IPS-20b (cell line): ENCODE data around the gene HSF2BP.
A peak's percentile ranks its signal among the peaks of the same experiment; 100 is the strongest.
"Not testable (repeated sequence)": the region's sequence is repeated elsewhere in the genome, so short reads cannot be mapped to it uniquely, and the experiment has no call there.

Source experiments
- H3K27ac ChIP-seq: one replicate; pipeline ENCODE4 v1.5.1; 2013; ENCODE audit warnings: low read length
- H3K27me3 ChIP-seq: 2 replicates; pipeline ENCODE4 v1.6.1; 2013; ENCODE audit warnings: mild to moderate bottlenecking, low read length, inconsistent platforms; ENCODE audit not compliant: insufficient read depth
- H3K36me3 ChIP-seq: 2 replicates; pipeline ENCODE4 v1.6.1; 2013; ENCODE audit warnings: low read depth, mild to moderate bottlenecking, inconsistent platforms, low read length, moderate library complexity; ENCODE audit not compliant: insufficient read depth
- H3K4me1 ChIP-seq: 2 replicates; pipeline ENCODE4 v1.6.1; 2013; ENCODE audit warnings: mild to moderate bottlenecking, control low read depth, inconsistent platforms, low read length, moderate library complexity; ENCODE audit not compliant: insufficient read depth
- H3K4me3 ChIP-seq: 2 replicates; pipeline ENCODE4 v1.5.1; 2013; ENCODE audit warnings: mild to moderate bottlenecking, low read length, inconsistent platforms
- H3K9ac ChIP-seq: 2 replicates; pipeline ENCODE4 v1.6.1; 2013; ENCODE audit warnings: low read depth, mild to moderate bottlenecking, inconsistent platforms, low read length, moderate library complexity
- H3K9me3 ChIP-seq: 2 replicates; pipeline ENCODE4 v1.6.1; 2013; ENCODE audit warnings: mild to moderate bottlenecking, low read depth, low read length, inconsistent platforms; ENCODE audit not compliant: insufficient read depth

HSF2BP gene

DNA sequence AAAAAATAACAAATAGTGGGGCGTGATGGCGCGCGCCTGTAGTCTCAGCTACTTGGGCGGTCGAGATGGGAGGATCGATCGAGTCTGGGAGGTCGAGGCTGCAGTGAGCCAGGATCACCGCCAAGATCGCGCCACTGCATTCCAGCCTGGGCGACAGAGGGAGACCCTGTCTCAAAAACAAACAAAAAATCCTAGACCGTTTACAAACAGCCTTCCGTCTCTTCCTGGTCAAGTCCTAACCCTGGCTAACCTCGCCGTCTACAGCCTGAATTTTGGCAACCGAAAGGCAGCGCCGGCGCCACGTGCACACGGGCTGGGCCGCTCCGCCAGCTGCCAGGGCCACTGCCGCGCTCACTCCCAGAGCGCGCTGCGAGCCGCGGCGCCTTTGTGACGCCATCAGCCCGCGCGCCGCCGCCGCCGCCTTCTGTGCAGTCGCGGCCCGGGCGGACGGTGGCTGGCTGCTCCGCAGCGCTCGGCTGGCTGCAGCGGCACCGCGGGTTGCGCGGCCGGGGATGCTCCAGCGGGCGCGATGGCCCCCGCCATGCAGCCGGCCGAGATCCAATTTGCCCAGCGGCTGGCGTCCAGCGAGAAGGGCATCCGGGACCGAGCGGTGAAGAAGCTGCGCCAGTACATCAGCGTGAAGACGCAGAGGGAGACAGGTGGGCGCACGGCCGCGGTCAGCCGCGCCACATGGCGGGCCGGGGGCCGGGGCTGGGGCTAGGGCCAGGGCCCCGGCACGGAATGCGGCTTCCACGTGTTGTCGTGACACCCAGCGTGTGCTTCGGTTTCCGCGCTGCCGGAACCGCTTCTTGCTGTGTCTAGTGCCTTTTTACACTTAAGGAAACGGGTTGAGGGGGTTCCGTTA is at the start of gene HSF2BP, which contains the start of gene RRP1B:
TSS of gene HSF2BP (minus strand) at position 353 of the 865 bp plus-strand sequence. CDS start 1,392 bp downstream, outside the sequence.
TSS of gene RRP1B (plus strand) at position 425 of the 865 bp plus-strand sequence. CDS start at position 530, 105 bp downstream.
- H3K36me3 ChIP-seq = peaks cover 33% of the 10 kb centered on the region
- H3K9me3 ChIP-seq = no peaks in the 10 kb centered on the region
- peak within 1 kb of the TSS; percentile 99 for H3K4me3 ChIP-seq
- peaks cover 3% of the 10 kb centered on the region; the same call in 1 of the 2 replicates for H3K27me3 ChIP-seq
- peak within 1 kb of the TSS; percentile 97 for H3K9ac ChIP-seq
- H3K27ac ChIP-seq = peak within 1 kb of the TSS; percentile 30
- peaks cover 5% of the 10 kb centered on the region; the same call in 1 of the 2 replicates for H3K4me1 ChIP-seq

DNA sequence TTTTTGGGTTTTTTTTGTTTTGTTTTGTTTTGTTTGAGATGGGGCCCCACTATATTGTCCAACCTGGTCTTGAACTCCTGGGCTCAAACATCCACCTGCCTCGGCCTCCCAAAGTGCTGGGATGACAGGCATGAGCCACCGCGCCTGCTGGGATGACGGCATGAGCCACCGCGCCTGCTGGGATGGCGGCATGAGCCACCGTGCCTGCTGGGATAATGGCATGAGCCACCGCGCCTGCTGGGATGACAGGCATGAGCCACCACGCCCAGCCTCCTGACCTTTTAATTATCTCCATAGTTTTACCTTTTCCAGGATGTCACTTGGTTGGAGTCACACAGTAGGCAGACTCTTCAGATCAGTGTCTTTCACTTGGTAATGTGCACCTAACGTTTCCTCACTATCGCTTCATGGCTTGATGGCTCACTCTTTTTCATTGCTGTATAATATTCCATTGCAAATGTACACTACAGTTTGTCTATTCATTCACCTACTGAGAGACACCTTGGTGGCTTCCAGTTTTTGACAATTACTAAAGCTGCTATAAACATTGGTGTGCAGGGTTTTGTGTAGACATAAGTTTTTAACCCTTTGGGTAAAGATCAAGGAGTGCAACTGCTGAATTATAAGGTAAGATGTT is 49.6 kb upstream of the HSF2BP start:
- no peaks in the 10 kb centered on the region for H3K9me3 ChIP-seq
- no peaks in the 10 kb centered on the region for H3K36me3 ChIP-seq
- no peak overlapping the region for H3K27ac ChIP-seq
- no peaks in the 10 kb centered on the region for H3K27me3 ChIP-seq
- H3K4me3 ChIP-seq = no peak overlapping the region
- no peak overlapping the region for H3K9ac ChIP-seq
- H3K4me1 ChIP-seq = peaks cover 13% of the 10 kb centered on the region

DNA sequence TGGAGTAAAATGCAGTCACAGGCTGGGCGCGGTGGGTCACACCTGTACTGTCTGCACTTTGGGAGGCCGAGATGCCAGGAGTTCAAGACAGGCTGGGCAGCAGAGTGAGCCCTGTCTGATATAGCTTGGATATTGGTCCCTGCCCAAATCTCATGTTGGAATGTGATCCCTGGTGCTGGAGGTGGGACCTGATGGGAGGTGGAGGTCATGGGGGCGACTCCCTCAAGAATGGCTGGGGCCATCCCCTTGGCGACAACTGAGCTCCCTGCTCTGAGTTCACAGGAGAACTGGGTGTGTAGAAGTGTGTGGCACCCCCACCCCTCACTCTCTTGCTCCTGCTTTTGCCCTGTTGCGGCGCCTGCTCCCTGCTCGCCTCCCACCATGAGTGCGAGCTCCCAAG is 48.2 kb upstream of the HSF2BP start:
- H3K9me3 ChIP-seq = no peaks in the 10 kb centered on the region
- no peaks in the 10 kb centered on the region for H3K36me3 ChIP-seq
- no peak overlapping the region for H3K27ac ChIP-seq
- no peak overlapping the region for H3K4me3 ChIP-seq
- H3K27me3 ChIP-seq = no peaks in the 10 kb centered on the region
- no peak overlapping the region for H3K9ac ChIP-seq
- H3K4me1 ChIP-seq = peaks cover 18% of the 10 kb centered on the region

GRCh38 chr21:43703035-43703880 is 44.0 kb upstream of the HSF2BP start:
- H3K9me3 ChIP-seq = no peaks in the 10 kb centered on the region
- H3K36me3 ChIP-seq = no peaks in the 10 kb centered on the region
- H3K4me3 ChIP-seq = no peak overlapping the region; the same call in 1 of the 2 replicates
- H3K9ac ChIP-seq = no peak overlapping the region
- peaks cover 5% of the 10 kb centered on the region; the same call in 1 of the 2 replicates for H3K4me1 ChIP-seq
- H3K27me3 ChIP-seq = no peaks in the 10 kb centered on the region
- H3K27ac ChIP-seq = no peak overlapping the region

DNA sequence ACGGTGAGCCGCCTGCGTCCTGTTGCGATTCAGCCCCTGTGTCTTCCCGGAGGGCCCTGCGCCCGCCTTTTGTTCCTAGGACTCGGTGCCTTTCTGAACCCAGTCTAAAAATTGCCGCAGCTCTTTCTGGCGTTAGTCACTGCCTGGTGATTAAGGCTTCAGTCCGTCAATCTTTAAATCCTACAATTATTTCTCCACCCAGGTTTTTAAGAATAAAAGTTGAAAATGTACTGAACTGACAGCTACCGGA is 43.4 kb upstream of the HSF2BP start:
- Histone ChIP-seq H3K36me3 (no peaks in the 10 kb centered on the region), H3K27ac (no peak overlapping the region), H3K4me1 (peaks cover 5% of the 10 kb centered on the region; the same call in 1 of the 2 replicates), H3K9ac (no peak overlapping the region; the same call in 1 of the 2 replicates), H3K9me3 (no peaks in the 10 kb centered on the region), H3K27me3 (no peaks in the 10 kb centered on the region), H3K4me3 (no peak overlapping the region; the same call in 1 of the 2 replicates)

DNA sequence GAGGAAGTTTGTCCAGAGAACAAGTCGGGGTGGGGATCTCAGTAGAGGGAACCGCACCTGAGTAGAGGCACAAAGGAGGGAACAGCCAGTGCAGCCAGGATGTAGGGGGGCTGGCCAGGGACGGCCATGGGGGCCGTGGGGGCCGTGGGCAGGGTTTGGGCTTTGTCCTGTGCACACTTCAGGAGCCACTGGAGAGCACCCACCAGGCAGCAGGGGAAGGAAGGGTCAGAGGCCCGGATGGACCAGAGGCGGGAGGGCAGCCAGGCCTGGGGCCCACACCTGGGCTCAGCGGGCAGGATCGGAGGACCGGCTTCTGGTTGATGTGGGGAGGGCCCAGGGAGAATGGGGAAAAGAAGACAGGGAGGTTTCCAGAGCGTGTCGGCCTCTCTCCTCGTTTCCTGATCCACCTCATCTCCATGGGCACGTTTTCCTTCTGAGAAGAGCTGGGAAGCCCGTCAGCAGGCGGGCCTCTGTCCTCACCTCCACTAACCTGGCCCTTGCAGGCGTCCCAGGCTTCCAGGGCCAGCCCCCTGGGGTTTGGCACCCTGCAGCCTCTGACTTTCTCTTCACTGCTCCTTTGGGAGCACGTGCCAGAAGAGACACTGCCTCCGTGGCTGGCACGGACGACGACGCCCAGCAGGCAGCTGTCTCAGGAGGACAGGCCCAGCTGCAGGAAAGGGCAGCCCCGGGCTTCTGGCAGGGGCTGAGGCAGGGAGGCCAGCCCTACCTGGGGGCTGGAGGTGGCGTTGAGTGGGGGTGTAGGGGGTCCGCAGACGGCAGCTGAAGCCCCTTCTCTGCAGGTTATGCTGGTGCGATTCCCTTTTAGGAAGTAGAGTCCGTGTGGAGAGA is 42.9 kb upstream of the HSF2BP start:
- Histone ChIP-seq H3K27me3 (no peaks in the 10 kb centered on the region), H3K27ac (no peak overlapping the region), H3K9ac (no peak overlapping the region; the same call in 1 of the 2 replicates), H3K4me3 (no peak overlapping the region), H3K9me3 (no peaks in the 10 kb centered on the region), H3K36me3 (no peaks in the 10 kb centered on the region), H3K4me1 (peaks cover 5% of the 10 kb centered on the region; the same call in 1 of the 2 replicates)

DNA sequence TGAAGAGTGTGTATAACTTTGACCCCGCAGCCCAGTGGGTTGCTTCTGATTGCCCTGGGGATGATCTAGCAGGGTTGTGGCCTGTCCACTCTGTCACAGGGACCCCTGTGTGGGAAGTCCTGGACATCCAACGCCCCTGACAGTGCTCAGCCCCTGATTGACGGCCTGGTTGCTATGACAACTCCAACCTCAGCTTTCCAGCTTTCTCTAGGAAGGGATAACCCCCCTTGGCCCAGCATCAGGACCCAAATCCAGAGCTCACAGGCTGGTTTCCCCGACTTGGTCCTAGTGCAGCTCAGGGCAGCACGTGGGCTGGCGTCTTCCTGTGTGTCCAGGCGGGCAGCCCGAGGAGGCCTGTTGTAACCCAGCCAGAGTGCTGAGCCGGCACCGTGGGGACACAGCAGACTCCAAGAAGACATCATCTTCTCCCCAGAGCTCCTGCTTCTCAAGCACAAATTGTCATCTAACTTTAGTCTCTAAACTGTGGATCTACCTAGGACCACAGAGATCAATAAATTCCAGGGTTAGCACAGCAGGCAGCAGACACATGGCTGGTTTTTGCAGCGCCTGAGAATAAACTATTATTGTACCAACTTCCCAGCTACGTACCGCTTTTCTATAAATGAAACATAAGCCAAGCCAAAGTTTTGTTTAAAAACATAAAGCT is 40.8 kb upstream of the HSF2BP start:
- Histone ChIP-seq H3K27me3 (no peaks in the 10 kb centered on the region), H3K4me3 (no peak overlapping the region), H3K4me1 (peaks cover 5% of the 10 kb centered on the region; the same call in 1 of the 2 replicates), H3K27ac (no peak overlapping the region), H3K9me3 (no peaks in the 10 kb centered on the region), H3K9ac (no peak overlapping the region), H3K36me3 (peaks cover 12% of the 10 kb centered on the region)

GRCh38 chr21:43699492-43699777 is 40.1 kb upstream of the HSF2BP start:
- H3K36me3 ChIP-seq = peaks cover 18% of the 10 kb centered on the region
- H3K4me3 ChIP-seq, H3K9me3 ChIP-seq, H3K4me1 ChIP-seq, H3K9ac ChIP-seq, H3K27ac ChIP-seq, H3K27me3 ChIP-seq: not testable (repeated sequence)

GRCh38 chr21:43697758-43698643 is 38.7 kb upstream of the HSF2BP start:
- H3K4me1 ChIP-seq = peaks cover 3% of the 10 kb centered on the region; the same call in 1 of the 2 replicates
- H3K36me3 ChIP-seq = peaks cover 33% of the 10 kb centered on the region
- H3K27me3 ChIP-seq = no peaks in the 10 kb centered on the region
- H3K4me3 ChIP-seq = no peak overlapping the region
- H3K27ac ChIP-seq = no peak overlapping the region
- H3K9ac ChIP-seq = no peak overlapping the region
- H3K9me3 ChIP-seq = no peaks in the 10 kb centered on the region

DNA sequence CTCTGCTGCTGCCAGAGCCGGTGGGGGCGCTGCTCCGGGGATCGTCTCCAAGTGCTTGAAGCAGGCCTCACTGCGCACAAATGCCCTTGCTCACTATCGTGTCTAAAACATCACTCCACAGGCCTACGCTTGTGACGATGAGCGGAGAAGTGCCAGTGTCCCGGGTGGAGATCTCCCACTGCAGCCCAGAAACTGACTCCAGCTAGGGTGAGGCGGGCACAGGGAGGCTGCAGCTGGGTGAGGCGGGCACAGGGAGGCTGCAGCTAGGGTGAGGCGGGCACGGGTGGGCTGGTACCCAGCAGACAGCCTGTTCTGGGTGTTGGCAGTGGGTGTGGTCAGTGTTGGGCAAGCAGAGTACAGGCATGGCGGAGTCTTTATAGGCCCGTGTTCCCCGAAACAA is 36.9 kb upstream of the HSF2BP start:
- peaks cover 51% of the 10 kb centered on the region for H3K36me3 ChIP-seq
- H3K9me3 ChIP-seq = no peaks in the 10 kb centered on the region
- H3K27me3 ChIP-seq = no peaks in the 10 kb centered on the region
- H3K27ac ChIP-seq = no peak overlapping the region
- H3K4me3 ChIP-seq = no peak overlapping the region
- no peak overlapping the region for H3K9ac ChIP-seq
- no peaks in the 10 kb centered on the region for H3K4me1 ChIP-seq
